ENCODE measurements around the gene TMEM126A.

The TMEM126A gene

DNA sequence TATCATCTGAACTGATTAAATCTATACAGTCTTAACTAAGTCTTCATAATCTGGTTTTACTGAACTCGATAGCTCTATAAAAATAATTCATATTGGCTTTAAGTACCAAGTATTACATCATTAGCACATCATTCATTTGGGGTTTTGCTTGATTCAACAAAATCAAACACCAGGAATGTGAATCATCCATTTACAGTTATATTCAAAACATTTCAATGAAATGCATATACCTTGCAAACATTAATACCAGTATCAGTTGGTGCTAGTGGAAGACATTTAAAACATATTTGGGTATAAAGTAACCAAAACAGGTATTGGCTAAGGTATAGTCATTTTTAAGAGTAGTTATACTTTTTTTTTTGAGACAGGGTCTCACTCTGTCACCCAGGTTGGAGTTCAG lies 50.4 kb downstream of the TMEM126A start:
- DNase-seq = no peak

DNA sequence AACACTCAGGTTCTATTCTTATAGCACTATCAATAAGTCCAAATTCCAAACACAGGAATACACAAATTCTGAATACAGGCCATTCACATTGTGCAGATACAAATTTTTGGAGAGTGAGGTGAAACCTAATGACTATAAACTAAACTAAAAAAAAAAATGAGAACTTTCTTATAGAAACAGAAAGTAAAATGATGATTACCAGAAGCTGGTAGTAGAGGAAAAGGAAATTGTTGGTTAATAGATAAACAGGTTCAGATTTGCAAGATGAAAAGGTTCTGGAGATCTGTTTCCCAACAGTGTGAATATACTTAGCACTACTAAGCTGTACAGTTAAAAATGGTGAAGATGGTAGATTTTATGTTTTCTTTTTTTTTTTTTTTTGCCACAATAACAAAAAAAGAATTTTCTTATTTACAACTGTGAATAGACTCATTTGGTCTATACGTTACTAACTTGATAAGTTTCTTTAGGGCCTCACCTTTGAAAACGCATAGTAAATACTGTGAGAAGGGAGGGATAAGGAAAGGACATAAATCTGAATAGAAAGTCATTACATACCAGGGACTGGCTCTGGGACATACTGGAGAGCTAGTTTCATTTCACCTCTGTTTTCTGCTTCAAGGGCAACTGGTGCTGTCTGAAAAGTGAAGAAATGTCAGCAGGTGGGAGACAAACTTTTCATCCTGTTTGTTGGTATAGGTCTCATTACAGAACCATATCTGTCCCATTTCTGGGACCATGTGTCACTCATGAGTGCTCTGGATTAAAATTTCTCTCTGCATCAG lies 52.4 kb downstream of the TMEM126A start:
- DNase-seq = no peak

GRCh38 chr11:85704967-85705366 lies 57.2 kb downstream of the TMEM126A start:
- no peak for DNase-seq

- DNase-seq = no peak
Measured at GRCh38 chr11:85705800-85706199, 58.0 kb downstream of the TMEM126A start.

Measured in activated effector memory CD4-positive, alpha-beta T cell treated with anti-CD3 and anti-CD28 coated beads, Interleukin-2, amount 50 U/mL, for 16 hours (primary cell).